ENCODE measurements around the gene FAM161B. TPM values are rescaled to one million over a fixed set of nuclear protein-coding genes. Genes with fewer than 3 reads are reported as not detected.
A peak's percentile ranks its signal among the peaks of the same experiment; 100 is the strongest.
"Not testable (repeated sequence)": the region's sequence is repeated elsewhere in the genome, so short reads cannot be mapped to it uniquely, and the experiment has no call there.

Gene FAM161B, protein sequence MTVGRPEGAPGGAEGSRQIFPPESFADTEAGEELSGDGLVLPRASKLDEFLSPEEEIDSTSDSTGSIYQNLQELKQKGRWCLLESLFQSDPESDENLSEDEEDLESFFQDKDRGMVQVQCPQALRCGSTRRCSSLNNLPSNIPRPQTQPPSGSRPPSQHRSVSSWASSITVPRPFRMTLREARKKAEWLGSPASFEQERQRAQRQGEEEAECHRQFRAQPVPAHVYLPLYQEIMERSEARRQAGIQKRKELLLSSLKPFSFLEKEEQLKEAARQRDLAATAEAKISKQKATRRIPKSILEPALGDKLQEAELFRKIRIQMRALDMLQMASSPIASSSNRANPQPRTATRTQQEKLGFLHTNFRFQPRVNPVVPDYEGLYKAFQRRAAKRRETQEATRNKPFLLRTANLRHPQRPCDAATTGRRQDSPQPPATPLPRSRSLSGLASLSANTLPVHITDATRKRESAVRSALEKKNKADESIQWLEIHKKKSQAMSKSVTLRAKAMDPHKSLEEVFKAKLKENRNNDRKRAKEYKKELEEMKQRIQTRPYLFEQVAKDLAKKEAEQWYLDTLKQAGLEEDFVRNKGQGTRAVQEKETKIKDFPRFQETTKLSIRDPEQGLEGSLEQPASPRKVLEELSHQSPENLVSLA
- 1.6 TPM for total RNA-seq

DNA sequence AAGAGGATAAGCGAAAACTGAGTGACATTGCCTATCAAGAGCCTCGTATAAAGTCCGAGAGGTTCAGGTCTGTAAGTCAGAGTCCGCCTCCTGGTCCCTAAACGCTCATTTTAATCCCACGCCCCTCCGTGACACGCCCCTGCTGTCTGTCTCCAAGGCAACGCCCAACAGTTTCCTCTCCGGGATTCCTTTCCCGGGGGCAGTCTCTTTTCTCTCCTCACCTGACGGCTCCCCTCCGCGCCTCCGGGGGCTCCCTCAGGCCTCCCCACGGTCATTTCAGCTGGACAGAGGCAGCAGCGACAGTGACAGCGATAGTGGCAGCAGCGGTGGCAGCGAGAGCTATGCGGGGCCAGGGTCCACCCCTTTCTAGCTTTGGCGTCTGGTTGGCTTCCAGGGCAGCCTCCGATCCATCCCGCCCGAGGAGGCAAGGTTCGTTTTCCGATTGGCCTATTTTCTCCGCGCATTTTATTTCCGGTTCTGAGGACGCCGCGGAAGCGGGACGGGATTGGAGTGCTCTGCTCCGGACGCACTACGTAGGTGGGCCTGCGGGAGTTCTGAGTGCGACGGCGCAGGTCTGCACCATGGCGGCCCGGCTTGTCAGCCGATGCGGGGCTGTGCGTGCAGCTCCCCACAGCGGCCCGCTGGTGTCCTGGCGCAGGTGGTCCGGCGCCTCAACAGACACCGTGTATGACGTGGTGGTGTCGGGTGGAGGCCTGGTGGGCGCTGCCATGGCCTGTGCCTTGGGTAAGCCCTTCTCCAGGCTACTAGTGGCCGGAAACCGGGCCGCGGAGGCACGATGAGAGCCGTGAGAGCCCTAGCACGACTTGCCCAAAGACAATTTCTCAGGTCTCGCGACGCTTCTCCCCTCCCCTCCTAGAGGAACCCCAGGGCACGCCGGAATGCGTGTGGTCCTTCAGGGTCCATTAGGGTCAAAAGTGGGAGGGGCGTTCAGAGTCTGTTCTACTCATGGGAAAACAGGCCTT lies at the start of gene FAM161B, which contains the start of gene COQ6:
TSS of gene FAM161B (minus strand) at position 343 of the 983 bp plus-strand sequence. CDS start at position 275, 68 bp downstream.
TSS of gene COQ6 (plus strand) at position 551 of the 983 bp plus-strand sequence. CDS start at position 582, 31 bp downstream.
- peak; percentile 98 for ATAC-seq

GRCh38 chr14:73998726-73999125 lies 48.8 kb upstream of the FAM161B start:
- ATAC-seq, result no peak

GRCh38 chr14:73997944-73998447 lies 48.1 kb upstream of the FAM161B start:
- ATAC-seq, result no peak

- peak; percentile 38 for ATAC-seq
These were observed 47.4 kb upstream of the FAM161B start for GRCh38 chr14:73997108-73997943.

DNA sequence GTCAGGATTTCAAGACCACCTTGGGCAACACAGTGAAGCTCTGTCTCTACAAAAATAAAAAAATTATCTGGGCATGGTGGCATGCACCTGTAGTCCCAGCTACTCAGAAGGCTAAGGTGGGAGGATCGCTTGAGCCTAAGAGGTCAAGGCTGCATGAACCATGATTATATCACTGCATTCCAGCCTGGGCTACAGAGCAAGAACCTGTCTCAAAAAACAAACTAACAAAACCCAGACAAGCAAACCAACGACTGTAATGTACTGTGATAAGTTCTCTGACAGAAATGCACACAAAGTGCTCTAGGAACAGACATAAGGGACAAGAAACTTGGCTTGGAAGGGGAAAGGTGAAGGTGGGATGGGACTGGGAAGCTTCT lies 46.8 kb upstream of the FAM161B start:
- ATAC-seq, result no peak

DNA sequence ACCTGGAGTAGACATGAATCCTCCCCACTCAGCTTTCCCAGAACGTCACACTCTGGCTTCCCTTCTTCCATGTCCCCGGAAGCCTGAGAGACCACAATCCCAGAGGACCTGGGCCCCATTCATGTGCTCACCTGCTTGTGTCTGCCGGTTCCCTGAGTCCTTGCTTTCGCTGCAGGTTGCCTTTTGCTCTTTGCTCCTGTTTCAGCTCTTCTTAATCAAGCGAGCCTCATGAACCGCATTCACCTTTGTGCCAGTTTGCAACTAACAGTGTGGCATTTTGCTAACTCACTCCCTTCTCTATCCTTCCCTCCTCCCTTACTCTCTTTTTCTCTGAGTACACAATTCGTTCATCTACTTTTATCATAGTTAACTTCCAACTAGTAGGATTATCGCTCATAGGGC lies 46.1 kb upstream of the FAM161B start:
- ATAC-seq, result no peak

GRCh38 chr14:73994926-73995325 lies 45.0 kb upstream of the FAM161B start:
- ATAC-seq, result not testable (repeated sequence)

- ATAC-seq, result no peak
These were observed 41.2 kb upstream of the FAM161B start for GRCh38 chr14:73991092-73991491.

- ATAC-seq, result not testable (repeated sequence)
These were observed 38.8 kb upstream of the FAM161B start for GRCh38 chr14:73988656-73989055.

DNA sequence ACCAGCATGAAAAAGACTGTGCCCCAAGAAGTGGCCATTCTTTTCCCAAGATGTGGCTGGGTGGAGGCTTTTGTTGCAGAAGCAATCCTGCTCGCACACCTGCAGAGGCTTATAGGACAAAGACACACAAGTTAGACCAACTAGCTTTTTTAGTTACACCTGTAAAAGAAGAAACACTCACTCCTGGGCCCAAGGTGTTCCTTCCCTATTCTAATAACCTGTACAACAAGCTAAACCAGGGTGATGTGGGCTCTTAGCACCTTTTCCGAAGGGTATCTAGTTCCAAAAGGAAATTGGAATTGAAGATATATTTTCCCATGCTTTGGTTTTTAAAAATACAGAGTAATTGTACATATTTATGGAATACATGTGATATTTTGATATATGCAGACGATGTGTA lies 38.2 kb upstream of the FAM161B start:
- peak; percentile 65 for ATAC-seq

GRCh38 chr14:73977896-73978295 lies 28.0 kb upstream of the FAM161B start:
- ATAC-seq, result no peak

DNA sequence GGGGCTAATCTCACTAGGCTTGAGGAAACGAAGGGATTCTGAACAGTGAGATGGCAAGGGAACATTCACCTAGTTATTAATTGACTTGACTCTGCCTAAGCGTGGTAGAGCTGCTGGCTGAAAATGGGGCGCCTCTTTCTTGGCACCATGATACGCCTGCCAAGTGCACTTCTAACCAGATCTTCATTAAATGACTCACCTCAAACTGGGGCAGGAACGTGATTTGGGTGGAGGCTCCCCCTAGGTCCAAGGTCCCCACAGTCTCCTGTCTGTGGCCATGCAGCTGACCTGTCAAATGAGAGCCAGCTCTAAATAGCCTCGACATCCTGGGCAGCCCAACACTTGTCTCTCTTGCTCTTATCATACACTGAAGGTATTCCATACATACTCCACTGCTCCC lies 26.2 kb upstream of the FAM161B start:
- ATAC-seq, result no peak

- ATAC-seq, result no peak
These were observed 23.6 kb upstream of the FAM161B start for GRCh38 chr14:73973497-73973896.

DNA sequence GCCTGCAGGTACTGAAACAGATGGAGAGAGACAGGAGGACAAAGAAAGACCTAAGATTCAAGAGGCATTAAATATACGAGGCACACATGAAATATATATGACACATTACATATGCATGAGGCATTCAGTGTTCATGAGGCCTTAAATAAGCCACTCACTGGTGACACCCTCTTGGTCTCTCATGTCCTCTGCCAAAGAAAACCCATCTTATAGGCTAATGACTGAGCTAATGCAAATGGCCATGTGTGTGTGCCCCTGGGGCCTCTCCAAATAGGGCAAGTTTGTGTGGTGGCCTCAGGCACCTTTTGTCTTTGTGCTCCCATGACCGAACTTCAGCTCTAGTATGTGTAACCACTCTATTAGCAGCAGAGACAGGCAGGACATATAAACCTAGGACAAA lies 19.0 kb upstream of the FAM161B start:
- ATAC-seq, result no peak

DNA sequence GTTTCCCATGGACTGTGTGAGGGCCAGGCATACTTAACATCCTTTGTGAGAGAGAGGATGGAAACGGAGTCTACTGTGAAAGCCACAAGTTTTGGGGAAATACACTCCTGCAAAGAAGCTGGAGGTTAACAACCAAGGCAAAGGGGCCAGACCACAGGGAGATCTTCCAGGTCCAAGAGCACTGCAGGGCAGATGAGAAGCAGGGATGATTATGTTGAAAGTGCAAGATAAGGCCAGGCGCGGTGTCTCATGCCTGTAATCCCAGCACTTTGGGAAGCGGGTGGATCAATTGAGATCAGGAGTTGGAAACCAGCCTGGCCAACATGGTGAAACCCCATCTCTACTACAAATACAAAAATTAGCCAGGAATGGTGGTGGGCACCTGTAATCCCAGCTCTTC lies 15.3 kb upstream of the FAM161B start:
- ATAC-seq, result no peak

DNA sequence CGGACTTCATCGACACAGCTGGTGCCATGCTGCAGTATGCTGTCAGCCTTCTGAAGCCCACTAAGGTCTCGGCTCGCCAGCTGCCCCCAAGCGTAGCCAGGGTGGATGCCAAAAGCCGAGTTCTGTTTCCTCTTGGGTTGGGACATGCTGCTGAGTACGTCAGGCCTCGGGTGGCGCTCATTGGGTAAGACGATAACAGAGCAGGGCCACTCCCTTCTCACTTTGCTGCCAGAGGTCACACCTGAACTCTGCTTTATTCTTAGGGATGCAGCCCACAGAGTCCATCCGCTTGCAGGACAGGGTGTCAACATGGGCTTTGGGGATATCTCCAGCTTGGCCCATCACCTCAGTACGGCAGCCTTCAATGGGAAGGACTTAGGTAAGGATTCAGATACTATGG lies 11.3 kb upstream of the FAM161B start:
- no peak for ATAC-seq

- ATAC-seq, result no peak
These were observed 8.7 kb upstream of the FAM161B start for GRCh38 chr14:73958591-73958990.

DNA sequence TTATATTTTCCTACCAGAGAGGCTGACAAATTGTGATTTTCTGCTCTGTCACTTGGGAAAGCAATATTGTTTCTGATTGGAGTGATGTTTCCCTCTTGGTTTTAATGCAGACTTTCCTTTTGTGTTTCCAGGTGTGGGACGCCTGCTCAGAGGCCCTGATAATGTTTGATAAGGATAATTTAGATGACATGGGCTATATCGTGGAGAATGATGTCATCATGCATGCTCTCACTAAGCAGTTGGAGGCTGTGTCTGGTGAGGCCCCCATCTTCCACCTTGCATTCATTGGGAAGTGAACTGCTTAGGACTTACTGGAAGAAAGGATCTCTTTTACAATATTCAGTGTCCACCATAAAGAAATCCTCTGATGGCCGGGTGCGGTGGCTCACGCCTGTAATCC lies 5.8 kb upstream of the FAM161B start:
- no peak for ATAC-seq

GRCh38 chr14:73953731-73954130 lies 3.8 kb upstream of the FAM161B start:
- ATAC-seq, result no peak

GRCh38 chr14:73945159-73945670 lies 4.7 kb downstream of the FAM161B start:
- no peak for ATAC-seq

DNA sequence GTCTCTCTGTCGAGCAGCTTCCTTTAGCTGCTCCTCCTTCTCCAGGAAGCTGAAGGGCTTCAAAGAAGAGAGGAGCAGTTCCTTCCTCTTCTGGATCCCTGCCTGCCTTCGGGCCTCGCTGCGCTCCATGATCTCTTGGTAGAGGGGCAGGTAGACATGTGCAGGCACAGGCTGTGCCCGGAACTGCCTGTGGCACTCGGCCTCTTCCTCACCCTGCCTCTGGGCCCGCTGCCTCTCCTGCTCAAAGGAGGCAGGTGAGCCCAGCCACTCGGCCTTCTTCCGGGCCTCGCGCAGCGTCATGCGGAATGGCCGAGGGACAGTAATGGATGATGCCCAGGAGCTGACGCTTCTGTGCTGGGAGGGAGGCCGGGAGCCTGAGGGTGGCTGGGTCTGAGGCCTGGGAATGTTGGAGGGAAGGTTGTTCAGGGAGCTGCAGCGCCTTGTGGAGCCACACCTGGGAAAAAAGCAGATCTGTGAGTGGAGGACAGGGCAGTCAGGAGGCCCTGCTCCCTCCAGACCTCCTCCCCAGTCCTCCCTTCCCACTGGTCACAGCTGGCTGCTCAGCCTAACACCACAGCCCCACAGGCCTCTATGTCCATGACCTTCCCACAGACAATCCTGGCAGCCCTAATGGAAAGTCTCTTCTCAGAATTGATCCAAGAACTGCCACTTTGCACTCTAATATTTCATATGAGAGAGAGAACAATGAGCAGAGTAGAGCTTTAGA lies 5.3 kb downstream of the FAM161B start:
- ATAC-seq, result no peak
